ENCODE results near the gene LDHD. TPM values are rescaled to one million over a fixed set of nuclear protein-coding genes. Genes with fewer than 3 reads are reported as not detected.
"Not testable (repeated sequence)": the region's sequence is repeated elsewhere in the genome, so short reads cannot be mapped to it uniquely, and the experiment has no call there.

Gene LDHD
- total and polyA plus RNA-seq, 2 experiments from 2014 or later = 12.7 to 21.9 TPM

- Histone ChIP-seq H3K36me3 (replicated peaks; ENCODE audit: insufficient read depth, low read depth) (no peaks in the 10 kb centered on the region), H3K27me3 (no peaks in the 10 kb centered on the region), H2AFZ (no peak overlapping the region), H3K4me2 (no peak overlapping the region), H3K27ac (no peak overlapping the region), H3K4me3 (no peak overlapping the region), H3K79me2 (peaks cover 70% of the 10 kb centered on the region), H4K20me1 (ENCODE audit: insufficient read depth, poor library complexity, severe bottlenecking) (peaks cover 15% of the 10 kb centered on the region), H3K4me1 (ENCODE audit: insufficient read depth) (peaks cover 5% of the 10 kb centered on the region), H3K9me2 (replicated peaks; ENCODE audit: insufficient read depth) (no peaks in the 10 kb centered on the region), H3K9me3 (ENCODE audit: low read depth) (no peaks in the 10 kb centered on the region)
- no peak for DNase-seq (ENCODE audit: low spot score)
- WGBS (ENCODE audit: low lambda C conversion rate, missing lambda C conversion rate) = 94% methylated on average over 23 of the region's 23 CpGs
- TF ChIP-seq EZH2phosphoT487 (IDR thresholded peaks at IDR 0.05; ENCODE audit: low read depth, severe bottlenecking, unreplicated experiment) = no peak
- no peak for TF ChIP-seq CTCF (IDR thresholded peaks at IDR 0.05; ENCODE audit: poor library complexity)
- TF ChIP-seq EZH2 (IDR thresholded peaks at IDR 0.05; ENCODE audit: borderline replicate concordance) = no peak
Measured at GRCh38 chr16:75093598-75094540, 22.7 kb downstream of the LDHD start.

- H3K4me2 ChIP-seq = no peak overlapping the region
- H3K4me1 ChIP-seq (ENCODE audit: insufficient read depth) = peaks cover 12% of the 10 kb centered on the region
- no peaks in the 10 kb centered on the region for H3K36me3 ChIP-seq (replicated peaks; ENCODE audit: insufficient read depth, low read depth)
- H3K9me2 ChIP-seq (replicated peaks; ENCODE audit: insufficient read depth) = no peaks in the 10 kb centered on the region
- no peak overlapping the region for H3K4me3 ChIP-seq
- no peak for DNase-seq (ENCODE audit: low spot score)
- H2AFZ ChIP-seq = no peak overlapping the region
- H3K79me2 ChIP-seq = peaks cover 75% of the 10 kb centered on the region
- TF ChIP-seq EZH2 (IDR thresholded peaks at IDR 0.05; ENCODE audit: borderline replicate concordance) (no peak), EZH2phosphoT487 (IDR thresholded peaks at IDR 0.05; ENCODE audit: low read depth, severe bottlenecking, unreplicated experiment) (no peak), CTCF (IDR thresholded peaks at IDR 0.05; ENCODE audit: poor library complexity) (no peak)
- no peaks in the 10 kb centered on the region for H3K9me3 ChIP-seq (ENCODE audit: low read depth)
- WGBS (ENCODE audit: low lambda C conversion rate, missing lambda C conversion rate) = 63% methylated on average over 7 of the region's 7 CpGs
- H3K27ac ChIP-seq = no peak overlapping the region
- H4K20me1 ChIP-seq (ENCODE audit: insufficient read depth, poor library complexity, severe bottlenecking) = peaks cover 24% of the 10 kb centered on the region
- H3K27me3 ChIP-seq = no peaks in the 10 kb centered on the region
Measured at GRCh38 chr16:75092777-75093176, 23.8 kb downstream of the LDHD start.

GRCh38 chr16:75091619-75092018 is 25.0 kb downstream of the LDHD start:
- not testable (repeated sequence) for H3K27ac ChIP-seq; H3K9me3 ChIP-seq (ENCODE audit: low read depth); H3K27me3 ChIP-seq; H2AFZ ChIP-seq; H3K4me3 ChIP-seq; DNase-seq (ENCODE audit: low spot score); H3K4me2 ChIP-seq; H3K9me2 ChIP-seq (replicated peaks; ENCODE audit: insufficient read depth); H3K36me3 ChIP-seq (replicated peaks; ENCODE audit: insufficient read depth, low read depth)
- Histone ChIP-seq H3K4me1 (ENCODE audit: insufficient read depth) (peaks cover 22% of the 10 kb centered on the region), H3K79me2 (peaks cover 71% of the 10 kb centered on the region), H4K20me1 (ENCODE audit: insufficient read depth, poor library complexity, severe bottlenecking) (peaks cover 28% of the 10 kb centered on the region)
- WGBS (ENCODE audit: low lambda C conversion rate, missing lambda C conversion rate) = 60% methylated on average over 3 of the region's 3 CpGs

GRCh38 chr16:75090899-75091298 is 25.7 kb downstream of the LDHD start:
- not testable (repeated sequence) for H2AFZ ChIP-seq; H3K4me2 ChIP-seq; H3K9me2 ChIP-seq (replicated peaks; ENCODE audit: insufficient read depth); H3K9me3 ChIP-seq (ENCODE audit: low read depth); H3K27me3 ChIP-seq; H3K27ac ChIP-seq; H3K4me3 ChIP-seq; DNase-seq (ENCODE audit: low spot score); H3K36me3 ChIP-seq (replicated peaks; ENCODE audit: insufficient read depth, low read depth)
- WGBS (ENCODE audit: low lambda C conversion rate, missing lambda C conversion rate) = 91% methylated on average over 6 of the region's 6 CpGs
- peaks cover 72% of the 10 kb centered on the region for H3K79me2 ChIP-seq
- H4K20me1 ChIP-seq (ENCODE audit: insufficient read depth, poor library complexity, severe bottlenecking) = peaks cover 34% of the 10 kb centered on the region
- H3K4me1 ChIP-seq (ENCODE audit: insufficient read depth) = peaks cover 24% of the 10 kb centered on the region

All from hepatocyte (in vitro differentiated cells).